SK-N-SH (cell line): ENCODE data around the gene RET. TPM values are rescaled to one million over a fixed set of nuclear protein-coding genes. Genes with fewer than 3 reads are reported as not detected.

Source experiments
- CTCF ChIA-PET: fragments of 300-600, 350-600 bp; formaldehyde crosslinking; extraction: SDS; loops from one replicate; lab custom pipeline; 2021; lab: Yijun Ruan, JAX
- POLR2A ChIA-PET: fragments of 350-600 bp; sonication (Branson Sonifier 250); formaldehyde crosslinking; extraction: SDS; loops from one replicate; lab custom pipeline; 2020; ENCODE audit warnings: antibody characterized with exemption, inconsistent platforms; lab: Yijun Ruan, JAX
- DNase-seq: peaks from one replicate; pipeline ENCODE4 v3.0.0; 2012
- H2AFZ ChIP-seq: fragments of 200-600 bp; sonication (generic); 2 replicates; pipeline ENCODE4 v1.8.1; 2016; ENCODE audit warnings: antibody characterized with exemption, mild to moderate bottlenecking, low read depth
- H3F3A ChIP-seq: fragments of 200-600 bp; sonication (generic); replicated peaks from 2 replicates; pipeline ENCODE3; 2016; ENCODE audit warnings: antibody characterized with exemption, mild to moderate bottlenecking; ENCODE audit not compliant: insufficient read depth
- H3K27ac ChIP-seq, 2 experiments: fragments of 200-500 bp in 1 of 2; fragments of 200-600 bp in 1 of 2; sonication (Bioruptor generic) in 1 of 2; sonication (generic), shearing (Covaris generic) in 1 of 2; 2 replicates each; pipeline versions ENCODE4 v1.5.1 to v1.6.1; 2014 to 2016; ENCODE audit warnings: low read depth in 2 of 2, inconsistent platforms in 1 of 2, low read length in 1 of 2, mild to moderate bottlenecking in 1 of 2, mixed read lengths in 1 of 2
- H3K27me3 ChIP-seq: fragments of 200-600 bp; sonication (generic), shearing (Covaris generic); 2 replicates; pipeline ENCODE4 v1.6.1; 2016; ENCODE audit warnings: mixed run types; ENCODE audit not compliant: insufficient read depth
- H3K36me3 ChIP-seq, 2 experiments: fragments of 200-500 bp in 1 of 2; fragments of 200-600 bp in 1 of 2; sonication (Bioruptor generic) in 1 of 2; sonication (generic) in 1 of 2; replicated peaks in 1 of 2; 2 replicates each; pipeline versions ENCODE3 to v1.5.1; 2014 to 2016; ENCODE audit warnings: low read length in 1 of 2, mild to moderate bottlenecking in 1 of 2; ENCODE audit not compliant: insufficient read depth in 2 of 2, control insufficient read depth in 1 of 2
- H3K4me1 ChIP-seq, 2 experiments: fragments of 200-500 bp in 1 of 2; fragments of 200-600 bp in 1 of 2; sonication (Bioruptor generic) in 1 of 2; sonication (generic), shearing (Covaris generic) in 1 of 2; 2 replicates each; pipeline versions ENCODE4 v1.5.1 to v1.6.1; 2014 to 2016; ENCODE audit warnings: low read depth in 1 of 2, low read length in 1 of 2, mixed run types in 1 of 2; ENCODE audit not compliant: insufficient read depth in 2 of 2, control insufficient read depth in 1 of 2
- H3K4me2 ChIP-seq: fragments of 200-600 bp; sonication (generic), shearing (Covaris generic); 2 replicates; pipeline ENCODE4 v1.6.1; 2017; ENCODE audit warnings: mixed run types
- H3K4me3 ChIP-seq, 2 experiments: fragments of 200-500 bp in 1 of 2; fragments of 200-600 bp in 1 of 2; sonication (Bioruptor generic) in 1 of 2; sonication (generic), shearing (Covaris generic) in 1 of 2; 2 replicates each; pipeline versions ENCODE4 v1.5.1 to v1.8.1; 2014 to 2016; ENCODE audit warnings: low read depth in 2 of 2, inconsistent platforms in 1 of 2, low read length in 1 of 2, mild to moderate bottlenecking in 1 of 2, mixed read lengths in 1 of 2, moderate library complexity in 1 of 2
- H3K79me2 ChIP-seq: fragments of 200-600 bp; sonication (generic); 2 replicates; pipeline ENCODE4 v1.8.1; 2017; ENCODE audit warnings: mild to moderate bottlenecking; ENCODE audit not compliant: insufficient read depth
- H3K9ac ChIP-seq: fragments of 200-600 bp; sonication (generic); 2 replicates; pipeline ENCODE4 v1.6.1; 2017; ENCODE audit warnings: mixed run types
- H3K9me2 ChIP-seq: fragments of 200-600 bp; sonication (generic); 2 replicates; pipeline ENCODE4 v1.6.1; 2017; ENCODE audit warnings: mixed run types
- H3K9me3 ChIP-seq: fragments of 200-600 bp; sonication (generic); 2 replicates; pipeline ENCODE4 v1.6.1; 2017; ENCODE audit warnings: mixed run types, mild to moderate bottlenecking, moderate library complexity
- H4K20me1 ChIP-seq: fragments of 200-600 bp; sonication (generic); 2 replicates; pipeline ENCODE4 v1.6.1; 2017; ENCODE audit warnings: mild to moderate bottlenecking, mixed run types; ENCODE audit not compliant: insufficient read depth
- EZH2phosphoT487 ChIP-seq: fragments of 200-600 bp; sonication (generic); IDR thresholded peaks from 2 replicates; pipeline ENCODE4 v1.6.1; 2017; ENCODE audit warnings: low read depth, mixed run types, mild to moderate bottlenecking, antibody characterized with exemption, moderate library complexity, borderline replicate concordance
- FOSL2 ChIP-seq: IDR thresholded peaks from 2 replicates; pipeline ENCODE4 v1.4.0; 2012; ENCODE audit warnings: low read depth, mild to moderate bottlenecking, moderate library complexity, borderline replicate concordance
- GABPA ChIP-seq: IDR thresholded peaks from 2 replicates; pipeline ENCODE4 v1.4.0; 2012; ENCODE audit warnings: low read depth, mild to moderate bottlenecking
- JUND ChIP-seq: IDR thresholded peaks from 2 replicates; pipeline ENCODE4 v1.4.0; 2012
- NFIC ChIP-seq: IDR thresholded peaks from 2 replicates; pipeline ENCODE4 v1.4.0; 2012; ENCODE audit warnings: borderline replicate concordance
- NRF1 ChIP-seq: IDR thresholded peaks from 2 replicates; pipeline ENCODE4 v1.6.1; 2012; ENCODE audit warnings: low read depth, mild to moderate bottlenecking, low read length
- RAD21 ChIP-seq: IDR thresholded peaks from 2 replicates; pipeline ENCODE4 v1.6.1; 2012; ENCODE audit warnings: mild to moderate bottlenecking, low read length
- RXRA ChIP-seq: IDR thresholded peaks from 2 replicates; pipeline ENCODE4 v1.4.0; 2012; ENCODE audit warnings: low read depth, mild to moderate bottlenecking, borderline replicate concordance
- SIN3A ChIP-seq: IDR thresholded peaks from 2 replicates; pipeline ENCODE4 v1.6.1; 2012; ENCODE audit warnings: low read depth, mild to moderate bottlenecking, low read length, moderate library complexity, borderline replicate concordance
- TAF1 ChIP-seq: IDR thresholded peaks from 2 replicates; pipeline ENCODE4 v1.6.1; 2012; ENCODE audit warnings: low read depth, mild to moderate bottlenecking, low read length, moderate library complexity, borderline replicate concordance
- TCF12 ChIP-seq: IDR thresholded peaks from 2 replicates; pipeline ENCODE4 v1.4.0; 2012
- YY1 ChIP-seq: IDR thresholded peaks from 2 replicates; pipeline ENCODE4 v1.4.0; 2012; ENCODE audit warnings: low read depth, mild to moderate bottlenecking
- WGBS: methylation state at CpG from one replicate; pipeline ENCODE4 v1.1.6; 2017; ENCODE audit warnings: low lambda C conversion rate; 5-methylcytosine and 5-hydroxymethylcytosine counted together
- polyA plus RNA-seq, 3 experiments: library from polyadenylated mRNA; depleted of rRNA; stranded (reverse); fragments of >200 nt; gene quantifications; 2 replicates each; pipeline ENCODE4 v1.2.3, GENCODE V29; 2012
- TF ChIP-seq, protein P1 (sequence below): IDR thresholded peaks from 2 replicates; pipeline ENCODE4 v1.4.0; 2012; ENCODE audit warnings: low read depth
- TF ChIP-seq, protein P2 (sequence below): IDR thresholded peaks from 2 replicates; pipeline ENCODE4 v1.4.0; 2012; ENCODE audit warnings: low read depth, borderline replicate concordance
- TF ChIP-seq, protein P3 (sequence below): fragments of 150-350 bp; IDR thresholded peaks from 2 replicates; pipeline ENCODE4 v1.6.1; 2017; ENCODE audit warnings: antibody characterized with exemption, low read length, low read depth, borderline replicate concordance
- TF ChIP-seq, protein P4 (sequence below): fragments of 200-600 bp; sonication (generic); IDR thresholded peaks from 2 replicates; pipeline ENCODE4 v1.6.1; 2017; ENCODE audit warnings: antibody characterized with exemption, mild to moderate bottlenecking, moderate library complexity
- TF ChIP-seq, protein P5 (sequence below): IDR thresholded peaks from 2 replicates; pipeline ENCODE4; 2012

The RET gene
- polyA plus RNA-seq, 1 of the 3 experiments (the other 2 are of a cell fraction), result 3.2 TPM

DNA sequence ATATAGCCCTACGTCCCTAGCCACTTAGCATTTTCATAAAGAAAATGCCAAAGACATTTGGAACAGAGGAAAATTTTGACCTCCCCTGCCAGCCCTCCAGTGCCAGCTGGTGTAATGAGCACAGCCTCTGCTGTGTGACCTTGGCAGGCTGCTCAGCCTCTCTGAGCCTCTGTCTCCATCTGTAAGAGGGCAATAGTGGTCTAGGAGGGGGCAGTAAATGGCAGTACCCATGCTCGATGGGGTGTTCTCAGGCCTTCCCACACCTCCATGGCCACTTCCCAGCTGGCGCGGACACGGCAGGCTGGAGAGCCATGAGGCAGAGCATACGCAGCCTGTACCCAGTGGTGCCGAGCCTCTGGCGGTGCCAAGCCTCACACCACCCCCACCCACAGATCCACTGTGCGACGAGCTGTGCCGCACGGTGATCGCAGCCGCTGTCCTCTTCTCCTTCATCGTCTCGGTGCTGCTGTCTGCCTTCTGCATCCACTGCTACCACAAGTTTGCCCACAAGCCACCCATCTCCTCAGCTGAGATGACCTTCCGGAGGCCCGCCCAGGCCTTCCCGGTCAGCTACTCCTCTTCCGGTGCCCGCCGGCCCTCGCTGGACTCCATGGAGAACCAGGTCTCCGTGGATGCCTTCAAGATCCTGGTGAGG lies 37.3 kb downstream of the RET start:
- Histone ChIP-seq H3K27me3 (no peaks in the 10 kb centered on the region), H3K27ac (no peak overlapping the region; a peak in 1 of 4 replicates), H3K4me1 (peaks cover 0 to 17% of the 10 kb centered on the region in 2 experiments; a peak in 1 of 4 replicates), H3K9me3 (no peaks in the 10 kb centered on the region), H4K20me1 (no peaks in the 10 kb centered on the region), H3F3A (no peaks in the 10 kb centered on the region), H3K9me2 (no peaks in the 10 kb centered on the region), H2AFZ (no peak overlapping the region), H3K9ac (no peak overlapping the region), H3K79me2 (no peaks in the 10 kb centered on the region), H3K4me3 (no peak overlapping the region), H3K4me2 (no peak overlapping the region), H3K36me3 (peaks cover 0 to 3% of the 10 kb centered on the region in 2 experiments)
- POLR2A ChIA-PET, result interaction anchor here (0.7 kb wide), 1 partner anchor 104 kb away, joined by 3 read pairs; no protein-coding TSS in a partner anchor
- 85% methylated on average over 22 of the region's 24 CpGs for WGBS
- DNase-seq, result no peak
- CTCF ChIA-PET, result interaction anchor here (0.7 to 1.5 kb wide), 4 partner anchors 9 to 249 kb away, joined by 3 to 5 read pairs (median 3); no protein-coding TSS in a partner anchor
- no peak for TF ChIP-seq YY1
- no peak for TF ChIP-seq RAD21
- no peak for TF ChIP-seq TCF12
- no peak for TF ChIP-seq FOSL2
- no peak for TF ChIP-seq RXRA
- TF ChIP-seq, protein P1, sequence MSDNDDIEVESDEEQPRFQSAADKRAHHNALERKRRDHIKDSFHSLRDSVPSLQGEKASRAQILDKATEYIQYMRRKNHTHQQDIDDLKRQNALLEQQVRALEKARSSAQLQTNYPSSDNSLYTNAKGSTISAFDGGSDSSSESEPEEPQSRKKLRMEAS, result no peak
- no peak for TF ChIP-seq GABPA
- no peak for TF ChIP-seq NFIC
- TF ChIP-seq, protein P2, sequence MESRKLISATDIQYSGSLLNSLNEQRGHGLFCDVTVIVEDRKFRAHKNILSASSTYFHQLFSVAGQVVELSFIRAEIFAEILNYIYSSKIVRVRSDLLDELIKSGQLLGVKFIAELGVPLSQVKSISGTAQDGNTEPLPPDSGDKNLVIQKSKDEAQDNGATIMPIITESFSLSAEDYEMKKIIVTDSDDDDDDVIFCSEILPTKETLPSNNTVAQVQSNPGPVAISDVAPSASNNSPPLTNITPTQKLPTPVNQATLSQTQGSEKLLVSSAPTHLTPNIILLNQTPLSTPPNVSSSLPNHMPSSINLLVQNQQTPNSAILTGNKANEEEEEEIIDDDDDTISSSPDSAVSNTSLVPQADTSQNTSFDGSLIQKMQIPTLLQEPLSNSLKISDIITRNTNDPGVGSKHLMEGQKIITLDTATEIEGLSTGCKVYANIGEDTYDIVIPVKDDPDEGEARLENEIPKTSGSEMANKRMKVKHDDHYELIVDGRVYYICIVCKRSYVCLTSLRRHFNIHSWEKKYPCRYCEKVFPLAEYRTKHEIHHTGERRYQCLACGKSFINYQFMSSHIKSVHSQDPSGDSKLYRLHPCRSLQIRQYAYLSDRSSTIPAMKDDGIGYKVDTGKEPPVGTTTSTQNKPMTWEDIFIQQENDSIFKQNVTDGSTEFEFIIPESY, result no peak
- TF ChIP-seq, protein P3, sequence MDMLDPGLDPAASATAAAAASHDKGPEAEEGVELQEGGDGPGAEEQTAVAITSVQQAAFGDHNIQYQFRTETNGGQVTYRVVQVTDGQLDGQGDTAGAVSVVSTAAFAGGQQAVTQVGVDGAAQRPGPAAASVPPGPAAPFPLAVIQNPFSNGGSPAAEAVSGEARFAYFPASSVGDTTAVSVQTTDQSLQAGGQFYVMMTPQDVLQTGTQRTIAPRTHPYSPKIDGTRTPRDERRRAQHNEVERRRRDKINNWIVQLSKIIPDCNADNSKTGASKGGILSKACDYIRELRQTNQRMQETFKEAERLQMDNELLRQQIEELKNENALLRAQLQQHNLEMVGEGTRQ, result no peak
- TF ChIP-seq NRF1, result no peak
- TF ChIP-seq EZH2phosphoT487, result no peak
- TF ChIP-seq, protein P4, sequence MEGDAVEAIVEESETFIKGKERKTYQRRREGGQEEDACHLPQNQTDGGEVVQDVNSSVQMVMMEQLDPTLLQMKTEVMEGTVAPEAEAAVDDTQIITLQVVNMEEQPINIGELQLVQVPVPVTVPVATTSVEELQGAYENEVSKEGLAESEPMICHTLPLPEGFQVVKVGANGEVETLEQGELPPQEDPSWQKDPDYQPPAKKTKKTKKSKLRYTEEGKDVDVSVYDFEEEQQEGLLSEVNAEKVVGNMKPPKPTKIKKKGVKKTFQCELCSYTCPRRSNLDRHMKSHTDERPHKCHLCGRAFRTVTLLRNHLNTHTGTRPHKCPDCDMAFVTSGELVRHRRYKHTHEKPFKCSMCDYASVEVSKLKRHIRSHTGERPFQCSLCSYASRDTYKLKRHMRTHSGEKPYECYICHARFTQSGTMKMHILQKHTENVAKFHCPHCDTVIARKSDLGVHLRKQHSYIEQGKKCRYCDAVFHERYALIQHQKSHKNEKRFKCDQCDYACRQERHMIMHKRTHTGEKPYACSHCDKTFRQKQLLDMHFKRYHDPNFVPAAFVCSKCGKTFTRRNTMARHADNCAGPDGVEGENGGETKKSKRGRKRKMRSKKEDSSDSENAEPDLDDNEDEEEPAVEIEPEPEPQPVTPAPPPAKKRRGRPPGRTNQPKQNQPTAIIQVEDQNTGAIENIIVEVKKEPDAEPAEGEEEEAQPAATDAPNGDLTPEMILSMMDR, result no peak
- TF ChIP-seq JUND, result no peak
- TF ChIP-seq, protein P5, sequence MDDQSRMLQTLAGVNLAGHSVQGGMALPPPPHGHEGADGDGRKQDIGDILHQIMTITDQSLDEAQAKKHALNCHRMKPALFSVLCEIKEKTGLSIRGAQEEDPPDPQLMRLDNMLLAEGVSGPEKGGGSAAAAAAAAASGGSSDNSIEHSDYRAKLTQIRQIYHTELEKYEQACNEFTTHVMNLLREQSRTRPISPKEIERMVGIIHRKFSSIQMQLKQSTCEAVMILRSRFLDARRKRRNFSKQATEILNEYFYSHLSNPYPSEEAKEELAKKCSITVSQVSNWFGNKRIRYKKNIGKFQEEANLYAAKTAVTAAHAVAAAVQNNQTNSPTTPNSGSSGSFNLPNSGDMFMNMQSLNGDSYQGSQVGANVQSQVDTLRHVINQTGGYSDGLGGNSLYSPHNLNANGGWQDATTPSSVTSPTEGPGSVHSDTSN, result no peak
- TF ChIP-seq SIN3A, result no peak
- no peak for TF ChIP-seq TAF1
